HPDE6-E6E7 (cell line): Measurements from ENCODE around the gene RNF214.
A peak's percentile ranks its signal among the peaks of the same experiment; 100 is the strongest.
"Not testable (repeated sequence)": the region's sequence is repeated elsewhere in the genome, so short reads cannot be mapped to it uniquely, and the experiment has no call there.

ENCODE experiments used
- DNase-seq: peaks from one replicate; pipeline ENCODE4 v3.0.0; 2011; ENCODE audit warnings: missing footprints; ENCODE audit errors: extremely low spot score

The RNF214 gene

DNA sequence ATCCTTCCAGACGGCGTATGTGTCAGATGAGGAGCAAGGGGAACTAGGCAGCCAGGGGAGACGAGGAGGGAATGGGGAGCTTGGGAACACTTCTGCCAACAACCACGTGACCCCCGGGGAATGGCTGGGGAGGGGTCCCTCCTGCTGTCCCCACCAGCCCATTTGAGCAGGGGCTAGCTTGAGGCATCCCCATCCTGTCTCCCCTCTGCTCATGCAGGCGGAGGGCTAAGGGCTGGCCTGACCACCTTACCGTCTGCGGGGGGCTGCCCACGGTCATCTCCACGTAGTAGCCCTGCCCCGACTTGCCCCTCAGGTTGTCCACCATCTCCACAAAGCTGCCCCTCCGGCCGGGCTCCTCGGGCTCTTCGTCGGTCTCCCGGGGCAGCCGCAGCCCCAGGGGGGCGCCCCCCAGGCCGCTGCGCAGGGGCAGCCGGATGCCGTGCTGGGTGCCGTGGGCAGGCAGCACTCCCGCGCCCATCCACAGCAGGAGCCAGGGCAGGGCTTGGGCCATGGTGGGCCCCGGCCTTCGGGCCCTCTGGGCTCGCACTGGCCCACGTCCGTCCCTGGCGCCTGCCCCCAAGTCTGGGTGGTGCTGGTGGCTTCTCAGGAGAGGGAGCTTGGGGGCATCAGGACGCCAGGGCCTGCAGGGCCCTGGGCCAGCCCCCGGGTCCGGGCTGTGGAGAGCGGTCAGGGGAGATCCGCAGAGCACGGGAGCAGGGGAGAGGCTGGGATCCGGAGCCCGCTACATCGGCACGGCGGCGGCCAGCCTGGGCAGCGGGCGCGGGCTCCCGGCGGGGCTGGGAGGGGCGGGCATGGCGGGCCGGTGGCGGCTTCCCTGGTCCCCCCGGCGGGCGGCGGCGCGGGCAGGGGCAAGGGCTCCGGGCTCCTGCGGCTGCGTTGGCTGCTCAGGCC lies 83.1 kb downstream of the RNF214 start:
- DNase-seq: no peak

GRCh38 chr11:117316197-117316961 lies 83.9 kb downstream of the RNF214 start, which contains the start of gene BACE1:
BACE1 (minus strand) TSS chr11:117316256; CDS start chr11:117315795, 461 bp downstream.
- DNase-seq: peak; percentile 84

GRCh38 chr11:117318738-117319137 lies 86.3 kb downstream of the RNF214 start:
- DNase-seq: no peak

- no peak for DNase-seq
Measured at GRCh38 chr11:117319214-117319840, 86.9 kb downstream of the RNF214 start.

GRCh38 chr11:117327255-117327566 lies 94.7 kb downstream of the RNF214 start:
- not testable (repeated sequence) for DNase-seq

DNA sequence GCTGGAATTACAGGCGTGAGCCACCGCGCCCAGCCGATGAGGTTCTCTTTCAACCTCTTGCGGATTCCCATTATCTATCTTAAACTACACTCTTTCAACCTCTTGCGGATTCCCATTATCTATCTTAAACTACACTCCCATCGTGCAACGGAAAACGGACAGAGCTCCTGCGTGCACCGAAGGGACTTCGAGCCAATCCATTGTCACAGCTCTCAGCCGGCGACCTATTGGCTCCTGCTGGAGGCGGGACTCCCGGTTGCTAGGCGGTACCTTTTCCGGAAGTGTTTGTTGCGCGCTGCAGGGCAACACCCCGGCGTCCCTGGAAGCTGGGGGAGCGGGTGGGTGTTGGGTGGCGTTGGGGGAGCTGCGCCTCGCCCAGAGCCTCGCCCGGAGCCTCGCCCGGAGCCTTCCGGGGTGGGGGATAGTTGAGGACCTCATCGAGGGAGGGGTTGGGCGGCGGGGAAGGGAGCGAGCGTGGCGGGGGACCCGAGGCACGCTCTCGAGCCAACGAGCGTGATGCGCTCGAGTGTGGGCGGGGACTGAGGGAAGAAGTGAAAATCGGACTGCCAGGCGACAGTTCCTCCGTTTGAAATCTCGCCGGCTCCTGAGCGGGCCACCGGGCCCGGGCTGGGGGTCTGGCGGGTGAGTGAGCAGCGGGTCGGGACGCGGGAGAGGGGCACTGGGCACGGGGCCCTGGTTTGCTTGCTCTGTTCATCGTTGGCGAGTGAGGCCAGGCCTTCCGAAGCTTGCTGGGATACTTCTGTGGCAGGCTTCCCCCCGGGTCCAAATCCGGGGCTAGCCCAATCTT lies 95.3 kb downstream of the RNF214 start, which contains the start of gene CEP164:
TSS of gene CEP164 (plus strand) at position 288 of the 808 bp plus-strand sequence. CDS start 10,733 bp downstream, outside the sequence.
- DNase-seq: peak; percentile 99

- peak; percentile 57 for DNase-seq
Measured at GRCh38 chr11:117328375-117329010, 96.0 kb downstream of the RNF214 start.

GRCh38 chr11:117332843-117333242 lies 100.4 kb downstream of the RNF214 start:
- DNase-seq: no peak

GRCh38 chr11:117333917-117334316 lies 101.4 kb downstream of the RNF214 start:
- no peak for DNase-seq

- DNase-seq: no peak
Measured at GRCh38 chr11:117334896-117335295, 102.4 kb downstream of the RNF214 start.

DNA sequence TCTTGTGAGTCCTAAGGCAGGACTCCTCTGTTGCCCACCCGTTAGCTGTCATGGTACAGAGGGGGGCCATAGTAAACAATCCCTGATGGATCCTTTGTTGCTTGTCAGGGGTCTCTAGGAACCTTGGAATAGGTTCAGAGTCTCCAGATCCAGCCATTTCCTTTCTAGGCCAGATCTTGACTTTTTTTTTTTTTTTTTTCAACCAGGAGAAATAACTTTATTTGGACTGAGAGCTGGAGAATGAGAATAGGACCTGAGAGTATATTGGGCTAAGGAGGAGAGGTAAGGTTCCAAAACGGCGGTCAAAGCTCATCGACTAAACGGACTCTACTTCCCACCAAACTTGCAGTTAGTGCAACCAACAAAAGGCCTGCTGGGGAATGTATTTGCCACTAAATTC lies 102.9 kb downstream of the RNF214 start:
- DNase-seq: no peak
